Spleen (tissue), 11 donors: ENCODE measurements around the gene SARS2. TPM values are rescaled to one million over a fixed set of nuclear protein-coding genes. Genes with fewer than 3 reads are reported as not detected.
A peak's percentile ranks its signal among the peaks of the same experiment; 100 is the strongest.

ENCODE experiments used
- DNase-seq: peaks from one replicate; pipeline ENCODE4 v3.0.0-alpha.2; 2020
- H3K27ac ChIP-seq, 8 donors: fragments of 200-600 bp; sonication (generic) in 7 of 8; 1 replicate in 4 of 8; 2 replicates in 4 of 8; pipeline versions ENCODE4 v1.5.0 to v1.8.0; 2016 to 2021; ENCODE audit warnings: inconsistent platforms in 4 of 8, mild to moderate bottlenecking in 4 of 8, moderate library complexity in 1 of 8
- H3K27me3 ChIP-seq, 7 donors: fragments of 200-600 bp; sonication (generic) in 6 of 7; replicated peaks in 1 of 7; 1 replicate in 4 of 7; 2 replicates in 3 of 7; pipeline versions ENCODE4 v1.5.0 to v1.8.0; 2016 to 2021; ENCODE audit warnings: inconsistent platforms in 3 of 7, mild to moderate bottlenecking in 1 of 7
- H3K36me3 ChIP-seq, 6 donors: fragments of 200-600 bp; sonication (generic) in 5 of 6; 1 replicate in 4 of 6; 2 replicates in 2 of 6; pipeline versions ENCODE4 v1.5.0 to v1.8.0; 2016 to 2021; ENCODE audit warnings: inconsistent platforms in 2 of 6
- H3K4me1 ChIP-seq, 6 donors: fragments of 200-600 bp; sonication (generic) in 5 of 6; 1 replicate in 3 of 6; 2 replicates in 3 of 6; pipeline versions ENCODE4 v1.5.0 to v1.8.0; 2016 to 2021; ENCODE audit warnings: inconsistent platforms in 3 of 6
- H3K4me3 ChIP-seq, 8 donors: fragments of 200-600 bp; sonication (generic) in 7 of 8; 1 replicate in 4 of 8; 2 replicates in 4 of 8; pipeline versions ENCODE4 v1.5.0 to v1.8.0; 2016 to 2021; ENCODE audit warnings: inconsistent platforms in 4 of 8, mild to moderate bottlenecking in 4 of 8, moderate library complexity in 2 of 8
- H3K9me3 ChIP-seq, 8 donors: fragments of 200-600 bp; sonication (generic) in 7 of 8; 1 replicate in 4 of 8; 2 replicates in 4 of 8; pipeline versions ENCODE4 v1.5.0 to v1.8.0; 2016 to 2021; ENCODE audit warnings: inconsistent platforms in 4 of 8
- POLR2A ChIP-seq, 3 donors: fragments of 450-650 bp; IDR thresholded peaks; one replicate each; pipeline ENCODE4 v1.5.1; 2017; ENCODE audit warnings: antibody characterized with exemption in 3 of 3, mild to moderate bottlenecking in 1 of 3
- POLR2AphosphoS5 ChIP-seq, 3 donors: sonication (generic); formaldehyde crosslinking; IDR thresholded peaks; one replicate each; pipeline ENCODE4 v1.5.1; 2017; ENCODE audit warnings: antibody characterized with exemption in 3 of 3
- WGBS, 5 donors: extraction: QIAGEN DNeasy Blood & Tissue Kit in 3 of 5; methylation state at CpG; one replicate each; pipeline versions ENCODE4 v1.1.5 to v1.1.7; 2013 to 2018; 5-methylcytosine and 5-hydroxymethylcytosine counted together
- intact Hi-C: fragments of 100-400 bp; cut with DNase I; formaldehyde crosslinking; loops from one replicate; pipeline ENCODE4 v1.15.0; 2023; ENCODE audit warnings: low total_unique reads
- polyA plus RNA-seq, 3 donors: library from polyadenylated mRNA; stranded (reverse); fragments of 200-250 nt; gene quantifications; one replicate each; pipeline ENCODE4 v1.2.1, GENCODE V29; 2013
- total RNA-seq, 7 donors: library from RNA; depleted of rRNA in 3 of 7; stranded (reverse); fragments of >200 nt in 3 of 7; fragmentation: NEBNext Ultra II Directional in 4 of 7; extraction: Animal tissue kit (Norgen Biotek cat#: 25700) in 4 of 7; gene quantifications; one replicate each; pipeline versions ENCODE4 v1.1.0 to v1.2.1, GENCODE V29; 2016 to 2021
- TF ChIP-seq, protein P1 (sequence below), 11 experiments: fragments of 200-600 bp in 7 of 11; fragments of 450-650 bp in 4 of 11; sonication (generic) in 4 of 11; IDR thresholded peaks in 8 of 11; conservative IDR thresholded peaks in 3 of 11; 1 replicate in 7 of 11; 2 replicates in 4 of 11; pipeline versions ENCODE4 v1.4.0 to v1.8.0; 2016 to 2021; ENCODE audit warnings: antibody characterized with exemption in 11 of 11, inconsistent platforms in 4 of 11, mild to moderate bottlenecking in 1 of 11
- donor health status: healthy with polysubstance abuse.
- donor health status: DM: no; HTN: no; CAD: no; lungs with moderate emphysema.
- donor health status: DM: no; HTN: no; CAD: no.
- donor health status: Bipolar disorder and iron deficiency.
- donor health status: healthy.
- donor health status: DM: no; HTN: no; CAD: no.
- donor health status: DM: yes; HTN: yes; CAD: no.

The SARS2 gene
- total and polyA plus RNA-seq, 10 donors = 12.5 to 70.3 (median 26.9) TPM

DNA sequence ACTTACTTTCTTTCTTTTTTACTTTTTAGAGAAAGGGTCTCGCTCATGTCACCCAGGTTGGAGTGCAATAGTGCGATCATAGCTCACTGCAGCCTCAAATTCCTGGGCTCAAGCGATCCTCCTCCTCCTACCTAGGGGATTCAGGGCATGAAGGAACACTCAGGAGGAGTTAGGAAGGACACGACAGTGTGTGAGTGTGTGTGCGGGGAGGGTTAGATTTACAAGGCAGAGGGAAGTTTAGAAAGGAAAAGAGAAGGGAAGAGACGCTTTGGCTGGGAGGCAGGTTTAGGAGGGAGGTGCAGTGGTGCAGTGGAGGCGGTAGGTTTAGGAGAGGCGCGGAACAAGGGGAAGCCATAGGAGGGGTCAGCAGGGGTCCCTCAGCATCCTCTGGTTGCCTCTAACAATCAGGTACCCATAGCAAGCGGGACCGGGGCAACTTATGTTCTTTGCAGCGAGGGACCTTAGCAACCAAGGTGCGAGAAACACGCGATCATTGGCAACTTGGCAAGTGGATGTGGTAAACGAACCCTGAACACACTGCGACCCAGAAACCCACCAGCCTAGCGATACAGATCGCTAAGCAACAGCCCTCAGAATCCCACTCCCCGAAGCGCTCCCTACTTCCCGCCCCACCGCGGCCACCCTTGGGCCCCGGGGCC lies 31.6 kb downstream of the SARS2 start:
- no peak for DNase-seq
- Histone ChIP-seq H3K27me3 (no peaks in the 10 kb centered on the region), H3K36me3 (peaks cover 0 to 22% (median 0%) of the 10 kb centered on the region in 6 donors), H3K4me1 (peaks cover 13 to 90% (median 40%) of the 10 kb centered on the region in 6 donors), H3K4me3 (peak overlapping the region; percentile 63 to 97 (median 90)), H3K9me3 (no peaks in the 10 kb centered on the region), H3K27ac (peak overlapping the region; percentile 81 to 94 (median 92))
- WGBS, 5 donors = 7 to 17% (median 11%) methylated on average over 16 to 25 of the region's 25 CpGs
- intact Hi-C loops = no loop called here
- TF ChIP-seq POLR2AphosphoS5 (IDR thresholded peaks at IDR 0.05) = no peak
- no peak for TF ChIP-seq POLR2A (IDR thresholded peaks at IDR 0.05)
- TF ChIP-seq, protein P1, sequence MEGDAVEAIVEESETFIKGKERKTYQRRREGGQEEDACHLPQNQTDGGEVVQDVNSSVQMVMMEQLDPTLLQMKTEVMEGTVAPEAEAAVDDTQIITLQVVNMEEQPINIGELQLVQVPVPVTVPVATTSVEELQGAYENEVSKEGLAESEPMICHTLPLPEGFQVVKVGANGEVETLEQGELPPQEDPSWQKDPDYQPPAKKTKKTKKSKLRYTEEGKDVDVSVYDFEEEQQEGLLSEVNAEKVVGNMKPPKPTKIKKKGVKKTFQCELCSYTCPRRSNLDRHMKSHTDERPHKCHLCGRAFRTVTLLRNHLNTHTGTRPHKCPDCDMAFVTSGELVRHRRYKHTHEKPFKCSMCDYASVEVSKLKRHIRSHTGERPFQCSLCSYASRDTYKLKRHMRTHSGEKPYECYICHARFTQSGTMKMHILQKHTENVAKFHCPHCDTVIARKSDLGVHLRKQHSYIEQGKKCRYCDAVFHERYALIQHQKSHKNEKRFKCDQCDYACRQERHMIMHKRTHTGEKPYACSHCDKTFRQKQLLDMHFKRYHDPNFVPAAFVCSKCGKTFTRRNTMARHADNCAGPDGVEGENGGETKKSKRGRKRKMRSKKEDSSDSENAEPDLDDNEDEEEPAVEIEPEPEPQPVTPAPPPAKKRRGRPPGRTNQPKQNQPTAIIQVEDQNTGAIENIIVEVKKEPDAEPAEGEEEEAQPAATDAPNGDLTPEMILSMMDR (IDR thresholded peaks at IDR 0.05 in 8 of 11, conservative IDR thresholded peaks at IDR 0.05 in 3 of 11) = no peak

DNA sequence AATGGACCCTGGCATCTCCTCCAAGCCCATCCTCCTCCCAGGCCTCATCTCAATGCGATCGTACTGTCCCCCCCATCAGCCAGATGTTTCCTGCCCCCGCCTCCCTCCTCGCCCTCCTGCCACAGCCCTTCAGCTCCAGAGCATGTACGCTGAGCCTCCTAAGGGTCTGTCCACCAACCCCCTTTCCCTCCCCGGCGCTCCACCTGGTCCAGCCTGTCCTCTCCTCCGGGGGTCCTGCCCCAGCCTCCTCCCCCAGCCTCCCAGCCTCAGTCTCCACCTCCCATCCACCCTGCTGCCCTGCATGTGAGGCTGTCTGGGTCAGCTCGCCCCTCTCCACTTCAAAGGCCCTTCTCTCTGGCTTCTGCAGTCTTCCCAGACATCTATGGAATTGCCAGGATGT lies 35.6 kb downstream of the SARS2 start:
- DNase-seq = no peak
- no peaks in the 10 kb centered on the region for H3K9me3 ChIP-seq
- H3K27me3 ChIP-seq = no peaks in the 10 kb centered on the region
- H3K4me1 ChIP-seq = peaks cover 12 to 64% (median 33%) of the 10 kb centered on the region in 6 donors
- H3K27ac ChIP-seq = no peak overlapping the region
- TF ChIP-seq, protein P1 (IDR thresholded peaks at IDR 0.05 in 8 of 11, conservative IDR thresholded peaks at IDR 0.05 in 3 of 11) = no peak
- no peak for TF ChIP-seq POLR2AphosphoS5 (IDR thresholded peaks at IDR 0.05)
- TF ChIP-seq POLR2A (IDR thresholded peaks at IDR 0.05) = no peak
- H3K36me3 ChIP-seq = peaks cover 0 to 52% (median 13%) of the 10 kb centered on the region in 6 donors
- intact Hi-C loops = no loop called here
- WGBS, 5 donors = 39 to 54% (median 44%) methylated on average over 9 of the region's 9 CpGs
- H3K4me3 ChIP-seq = no peak overlapping the region

DNA sequence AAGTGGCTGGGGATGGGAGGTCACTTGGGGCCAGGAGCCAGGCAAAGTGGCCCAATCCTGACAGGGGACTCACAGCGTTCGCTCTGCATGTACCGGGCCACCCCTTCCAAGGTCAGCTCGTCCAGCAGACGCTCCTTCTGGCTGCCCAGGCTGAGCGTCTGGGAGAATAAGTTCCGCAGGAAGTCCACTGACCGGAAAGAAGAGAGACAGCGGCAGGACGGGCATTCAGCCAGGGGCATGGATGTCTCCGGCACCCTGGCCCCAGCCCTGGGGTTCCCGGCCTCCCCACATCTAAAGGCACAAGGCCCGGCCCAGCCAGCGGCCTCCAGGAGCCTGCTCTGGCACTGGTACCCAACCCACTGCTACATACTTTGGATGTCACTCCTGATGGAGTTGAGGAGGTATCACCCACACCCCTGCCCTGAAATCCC lies 37.2 kb downstream of the SARS2 start:
- peak overlapping the region in 5 of 8 donors; percentile 19 to 64 (median 52) for H3K27ac ChIP-seq
- intact Hi-C loops = no loop called here
- TF ChIP-seq POLR2A (IDR thresholded peaks at IDR 0.05) (no peak), POLR2AphosphoS5 (IDR thresholded peaks at IDR 0.05) (peak in 2 of 3 donors; percentile 40 to 51)
- WGBS, 5 donors = 66 to 84% (median 76%) methylated on average over 13 to 14 of the region's 14 CpGs
- peaks cover 5 to 68% (median 29%) of the 10 kb centered on the region in 6 donors for H3K36me3 ChIP-seq
- DNase-seq = peak; percentile 70
- no peaks in the 10 kb centered on the region for H3K27me3 ChIP-seq
- H3K9me3 ChIP-seq = no peaks in the 10 kb centered on the region
- peak overlapping the region in 1 of 8 donors; percentile 4 for H3K4me3 ChIP-seq
- peaks cover 7 to 56% (median 25%) of the 10 kb centered on the region in 6 donors for H3K4me1 ChIP-seq

- intact Hi-C loops = no loop called here
- H3K27ac ChIP-seq = peak overlapping the region in 5 of 8 donors; percentile 19 to 64 (median 52)
- no peak for DNase-seq
- peak overlapping the region in 1 of 8 donors; percentile 4 for H3K4me3 ChIP-seq
- no peaks in the 10 kb centered on the region for H3K9me3 ChIP-seq
- WGBS, 5 donors = 71 to 86% (median 79%) methylated on average over 5 of the region's 5 CpGs
- no peak for TF ChIP-seq POLR2A (IDR thresholded peaks at IDR 0.05)
- TF ChIP-seq POLR2AphosphoS5 (IDR thresholded peaks at IDR 0.05) = no peak
- TF ChIP-seq, protein P1 (IDR thresholded peaks at IDR 0.05 in 8 of 11, conservative IDR thresholded peaks at IDR 0.05 in 3 of 11) = no peak
- H3K4me1 ChIP-seq = peaks cover 4 to 56% (median 20%) of the 10 kb centered on the region in 6 donors
- H3K27me3 ChIP-seq = no peaks in the 10 kb centered on the region
- H3K36me3 ChIP-seq = peaks cover 5 to 73% (median 32%) of the 10 kb centered on the region in 6 donors
Measured at GRCh38 chr19:38892841-38893240, 37.7 kb downstream of the SARS2 start.
